ENCODE measurements around the gene LIM2.

The LIM2 gene

DNA sequence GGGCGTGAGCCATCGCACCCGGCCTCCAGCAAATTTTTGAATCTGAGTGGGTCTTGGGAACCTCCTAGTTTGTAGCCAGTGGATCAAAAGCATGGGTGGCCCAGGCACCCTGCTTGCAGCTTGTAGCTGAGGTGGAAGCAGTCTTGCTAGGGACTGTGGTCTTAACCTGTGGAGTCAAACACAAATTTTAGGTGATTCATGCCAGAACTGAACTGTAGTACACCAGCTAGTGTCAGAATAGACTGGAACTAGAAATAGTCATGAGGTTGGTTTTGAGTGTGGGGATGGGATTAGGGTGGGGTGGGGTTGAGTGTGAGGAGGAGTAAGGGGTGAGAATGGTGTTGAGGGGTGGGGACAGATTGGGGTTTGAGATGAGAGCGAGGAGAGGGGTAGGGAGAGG lies 5.8 kb downstream of the LIM2 start:
- Mint-ChIP-seq H3K4me1 (peaks cover under 1 to 2% of the 10 kb centered on the region in 2 donors), H3K27me3 (no peaks in the 10 kb centered on the region), H3K36me3 (peaks cover 2 to 7% of the 10 kb centered on the region in 2 donors), H3K9me3 (peaks cover 6 to 7% of the 10 kb centered on the region in 2 donors), H3K4me3 (no peak overlapping the region), H3K27ac (no peak overlapping the region)
- DNase-seq (no peak), ATAC-seq (replicated peaks) (no peak)

DNA sequence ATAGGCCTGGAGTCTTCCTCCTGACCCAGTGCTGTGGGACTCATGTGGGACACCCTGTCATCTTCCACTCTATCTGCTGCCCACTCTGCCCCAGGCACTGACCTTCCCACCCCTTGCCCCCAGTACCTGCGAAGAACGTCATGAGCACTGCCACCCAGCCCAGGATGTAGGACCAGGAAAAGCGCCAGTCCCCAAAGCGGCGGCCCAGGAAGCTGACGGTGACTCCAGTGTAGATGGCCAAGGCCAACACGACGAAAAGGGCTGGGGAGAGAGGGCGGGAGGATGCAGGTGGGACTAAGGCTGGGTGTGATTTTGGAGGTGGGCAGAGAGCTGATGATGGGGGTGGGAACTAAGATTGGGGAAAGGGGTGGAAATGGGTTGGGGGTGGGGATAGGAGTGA lies 7.4 kb downstream of the LIM2 start:
- ATAC-seq (replicated peaks) (no peak), DNase-seq (no peak)
- Mint-ChIP-seq H3K36me3 (peaks cover 2 to 8% of the 10 kb centered on the region in 2 donors), H3K4me3 (no peak overlapping the region), H3K9me3 (peaks cover 6 to 7% of the 10 kb centered on the region in 2 donors), H3K27ac (no peak overlapping the region), H3K4me1 (peaks cover 8% of the 10 kb centered on the region in 2 donors), H3K27me3 (no peaks in the 10 kb centered on the region)

DNA sequence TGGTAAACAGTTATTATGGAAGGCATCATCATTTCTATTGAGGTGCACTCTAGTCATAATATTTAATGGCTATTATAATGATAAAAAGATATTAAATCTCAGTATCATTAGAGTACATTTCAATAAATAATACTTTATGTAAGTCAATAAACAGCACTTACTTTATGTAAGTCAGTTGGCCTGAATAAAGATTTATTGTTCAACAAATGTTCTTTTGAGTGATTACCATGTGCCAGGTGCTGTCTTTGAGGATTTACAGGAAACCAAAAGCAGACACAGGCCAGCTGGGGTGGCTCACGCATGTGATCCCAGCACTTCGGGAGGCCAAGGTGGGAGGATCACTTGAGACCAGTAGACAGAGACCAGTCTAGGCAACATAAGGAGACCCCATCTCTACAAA lies 10.4 kb downstream of the LIM2 start:
- ATAC-seq (replicated peaks) (no peak), DNase-seq (no peak)
- no peaks in the 10 kb centered on the region for H3K27me3 Mint-ChIP-seq
- no peak overlapping the region for H3K27ac Mint-ChIP-seq
- no peak overlapping the region for H3K4me3 Mint-ChIP-seq
- H3K9me3 Mint-ChIP-seq = peaks cover 6 to 7% of the 10 kb centered on the region in 2 donors
- H3K4me1 Mint-ChIP-seq = peaks cover 22 to 31% of the 10 kb centered on the region in 2 donors
- H3K36me3 Mint-ChIP-seq = peaks cover 2 to 14% of the 10 kb centered on the region in 2 donors

DNA sequence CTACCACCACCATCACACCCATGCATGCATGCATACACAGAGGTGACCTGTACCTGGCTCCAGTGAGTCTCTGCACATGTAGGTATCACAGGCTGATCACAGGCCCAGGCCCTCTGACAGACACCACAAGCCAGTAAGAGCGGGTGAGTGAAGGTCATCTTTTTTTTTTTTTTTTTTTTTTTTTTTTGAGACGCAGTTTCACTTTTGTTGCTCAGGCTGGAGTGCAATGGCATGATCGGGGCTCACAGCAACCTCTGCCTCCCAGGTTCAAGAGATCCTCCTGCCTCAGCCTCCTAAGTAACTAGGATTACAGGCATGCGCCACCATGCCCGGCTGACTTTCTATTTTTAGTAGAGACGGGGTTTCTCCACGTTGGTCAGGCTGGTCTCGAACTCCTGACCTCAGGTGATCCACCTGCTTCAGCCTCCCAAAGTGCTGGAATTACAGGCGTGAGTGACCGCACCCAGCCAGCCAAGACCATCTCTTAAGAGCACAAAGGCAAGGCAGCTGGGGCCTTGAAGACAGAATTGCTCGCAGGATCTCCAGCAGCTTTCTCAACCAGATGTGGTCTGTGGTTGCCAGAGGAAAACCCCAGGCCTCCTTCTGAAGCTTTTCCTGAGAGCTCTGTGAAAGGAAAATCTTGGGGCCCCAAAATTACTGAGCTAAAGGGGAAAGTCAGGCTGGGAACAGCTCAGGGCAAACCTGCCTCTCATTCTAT lies 12.1 kb downstream of the LIM2 start:
- H3K4me3 Mint-ChIP-seq = peak overlapping the region; percentile 1 to 65
- no peaks in the 10 kb centered on the region for H3K27me3 Mint-ChIP-seq
- ATAC-seq (replicated peaks) = peak; percentile 40 to 41
- peaks cover 2 to 13% of the 10 kb centered on the region in 2 donors for H3K36me3 Mint-ChIP-seq
- peak; percentile 28 for DNase-seq
- H3K27ac Mint-ChIP-seq = peak overlapping the region; percentile 72
- peaks cover 5% of the 10 kb centered on the region in 2 donors for H3K9me3 Mint-ChIP-seq
- H3K4me1 Mint-ChIP-seq = peaks cover 36 to 48% of the 10 kb centered on the region in 2 donors

DNA sequence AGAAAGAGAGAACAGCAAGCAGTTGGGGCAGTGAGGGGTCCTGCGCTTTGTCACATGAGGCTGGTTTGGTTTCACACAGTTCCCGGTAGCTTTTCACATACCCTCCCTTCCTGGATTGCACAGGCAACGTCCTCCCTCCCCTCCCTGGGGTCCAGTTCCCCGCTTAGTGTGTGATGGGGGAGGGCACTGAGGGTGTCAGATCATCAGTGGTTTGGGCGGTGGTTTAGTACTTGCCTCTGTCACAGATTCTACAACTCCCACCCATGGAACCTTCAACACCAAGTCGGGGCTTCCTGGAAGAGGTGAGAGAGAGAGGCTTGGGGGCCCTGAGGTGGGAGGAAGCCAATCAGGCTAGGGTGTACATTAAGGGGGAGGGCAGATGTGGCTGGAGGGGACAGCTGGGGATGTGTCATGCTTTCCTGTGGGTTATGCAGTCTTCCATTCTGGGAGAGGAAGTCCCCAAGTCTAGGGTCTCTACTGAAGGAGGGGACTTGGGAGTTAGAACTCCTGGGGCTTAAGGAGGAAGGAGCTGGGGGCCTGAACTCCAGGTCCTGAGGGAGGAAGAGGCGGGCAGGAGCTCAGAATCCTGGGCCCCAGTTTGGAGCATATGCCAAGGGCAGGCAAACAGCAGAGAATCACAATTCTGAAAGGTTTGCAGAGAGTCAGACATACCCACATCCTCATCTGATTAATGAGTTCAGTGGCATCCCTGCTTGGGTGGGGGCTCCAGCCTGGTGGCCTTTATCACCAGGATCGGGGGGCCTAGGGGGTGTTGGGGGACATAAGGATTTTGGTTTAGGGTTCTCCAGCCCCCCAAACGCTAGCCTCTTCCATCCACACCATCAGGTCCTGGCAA lies 14.9 kb downstream of the LIM2 start, which contains the start of gene NKG7:
Gene NKG7, minus strand, starts transcription at position 6 of the 856 bp plus-strand sequence. CDS start 119 bp downstream, outside the sequence.
- Mint-ChIP-seq H3K27me3 (no peaks in the 10 kb centered on the region), H3K36me3 (peaks cover 2 to 13% of the 10 kb centered on the region in 2 donors), H3K4me3 (peak within 1 kb of the TSS; percentile 15 to 37), H3K27ac (peak within 1 kb of the TSS; percentile 82), H3K9me3 (no peaks in the 10 kb centered on the region), H3K4me1 (peaks cover 46 to 63% of the 10 kb centered on the region in 2 donors)
- ATAC-seq (replicated peaks) = peak; percentile 61 to 67
- DNase-seq = peak; percentile 55

DNA sequence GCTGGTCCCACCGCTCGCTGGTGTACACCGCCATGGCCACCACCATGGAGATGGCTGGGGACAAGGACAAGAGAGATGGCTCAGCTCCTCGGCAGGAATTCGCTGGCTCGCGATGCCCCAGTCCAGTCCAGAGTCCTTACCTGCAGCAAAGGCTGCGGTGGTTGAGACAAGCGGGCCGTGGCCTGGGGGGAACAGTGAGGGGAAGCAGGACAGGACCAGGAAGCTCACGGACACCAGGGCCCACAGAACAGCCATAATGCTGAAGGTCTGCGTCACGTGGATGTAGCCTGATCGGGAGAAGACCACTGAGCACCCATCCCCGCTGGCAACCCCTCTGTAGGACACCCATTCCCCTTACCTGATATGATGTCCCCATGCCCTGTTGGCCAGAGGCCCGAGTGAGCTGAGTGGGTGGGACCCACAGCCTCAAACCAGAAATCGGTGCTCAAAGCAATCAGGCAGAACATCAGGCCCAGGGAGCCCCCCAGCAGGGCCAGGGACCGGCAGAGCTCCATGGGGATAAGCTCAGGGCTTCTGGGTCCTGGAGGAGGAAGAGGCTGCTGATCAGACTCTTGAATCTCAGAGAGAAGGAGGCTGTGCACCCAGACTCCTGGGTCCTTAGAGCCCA lies 15.6 kb downstream of the LIM2 start:
- peaks cover 46 to 63% of the 10 kb centered on the region in 2 donors for H3K4me1 Mint-ChIP-seq
- H3K36me3 Mint-ChIP-seq = peaks cover 2 to 13% of the 10 kb centered on the region in 2 donors
- H3K9me3 Mint-ChIP-seq = no peaks in the 10 kb centered on the region
- DNase-seq = no peak
- H3K4me3 Mint-ChIP-seq = peak overlapping the region; percentile 7 to 37
- H3K27ac Mint-ChIP-seq = peak overlapping the region; percentile 82
- ATAC-seq (replicated peaks) = no peak
- no peaks in the 10 kb centered on the region for H3K27me3 Mint-ChIP-seq

DNA sequence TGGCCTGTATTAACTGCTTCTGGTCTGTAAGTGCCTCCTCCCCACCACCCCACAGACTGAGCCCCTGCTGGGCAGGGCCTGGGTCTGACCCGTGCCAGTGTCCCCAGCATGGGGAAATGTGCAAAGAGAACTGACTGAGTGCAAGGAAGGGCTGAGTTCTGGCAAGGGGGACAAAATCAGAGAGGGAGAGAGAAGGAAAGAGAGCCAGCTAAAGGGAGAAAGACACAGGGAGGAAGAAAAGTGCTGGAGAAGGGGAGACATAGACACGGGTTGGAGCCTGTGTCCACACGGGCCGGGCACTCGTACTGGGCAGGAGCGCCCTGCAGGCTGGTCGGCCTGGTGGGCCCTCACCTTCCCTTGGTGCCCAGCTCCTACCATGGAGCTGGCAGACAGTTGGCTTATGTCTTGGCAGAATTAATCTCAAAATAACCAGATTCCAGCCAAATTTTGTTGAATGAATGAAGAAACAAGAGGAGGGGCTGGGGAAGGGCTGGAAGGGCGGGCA lies 16.5 kb downstream of the LIM2 start:
- Mint-ChIP-seq H3K27ac (peak overlapping the region; percentile 63), H3K4me3 (peak overlapping the region; percentile 7 to 37), H3K36me3 (peaks cover 6 to 19% of the 10 kb centered on the region in 2 donors), H3K27me3 (no peaks in the 10 kb centered on the region), H3K9me3 (no peaks in the 10 kb centered on the region), H3K4me1 (peaks cover 43 to 71% of the 10 kb centered on the region in 2 donors)
- ATAC-seq (replicated peaks) = no peak
- DNase-seq = no peak

DNA sequence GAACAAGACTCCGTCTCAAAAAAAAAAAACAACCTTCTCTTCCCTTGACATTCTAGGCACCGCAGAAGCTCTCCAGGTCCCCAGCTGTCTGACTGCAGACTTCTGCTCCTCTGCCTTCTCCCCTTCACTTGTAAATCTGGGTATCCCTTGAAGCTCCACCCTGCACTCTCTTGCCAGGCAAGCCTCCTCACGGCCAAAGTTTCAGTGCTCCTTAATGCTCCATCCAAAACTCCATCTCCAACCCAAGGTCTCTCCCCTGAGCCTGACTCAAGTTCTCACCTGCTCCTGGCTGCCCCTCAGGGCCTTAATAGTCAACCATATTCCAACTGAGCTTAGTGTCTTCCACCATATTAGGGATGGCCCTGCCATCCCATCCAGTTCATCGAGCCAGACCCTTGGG lies 17.5 kb downstream of the LIM2 start:
- Mint-ChIP-seq H3K27ac (peak overlapping the region; percentile 78), H3K4me1 (peaks cover 45 to 69% of the 10 kb centered on the region in 2 donors), H3K27me3 (no peaks in the 10 kb centered on the region), H3K4me3 (peak overlapping the region in 1 of 2 donors; percentile 18), H3K36me3 (peaks cover 6 to 17% of the 10 kb centered on the region in 2 donors), H3K9me3 (no peaks in the 10 kb centered on the region)
- DNase-seq = no peak
- ATAC-seq (replicated peaks) = no peak

DNA sequence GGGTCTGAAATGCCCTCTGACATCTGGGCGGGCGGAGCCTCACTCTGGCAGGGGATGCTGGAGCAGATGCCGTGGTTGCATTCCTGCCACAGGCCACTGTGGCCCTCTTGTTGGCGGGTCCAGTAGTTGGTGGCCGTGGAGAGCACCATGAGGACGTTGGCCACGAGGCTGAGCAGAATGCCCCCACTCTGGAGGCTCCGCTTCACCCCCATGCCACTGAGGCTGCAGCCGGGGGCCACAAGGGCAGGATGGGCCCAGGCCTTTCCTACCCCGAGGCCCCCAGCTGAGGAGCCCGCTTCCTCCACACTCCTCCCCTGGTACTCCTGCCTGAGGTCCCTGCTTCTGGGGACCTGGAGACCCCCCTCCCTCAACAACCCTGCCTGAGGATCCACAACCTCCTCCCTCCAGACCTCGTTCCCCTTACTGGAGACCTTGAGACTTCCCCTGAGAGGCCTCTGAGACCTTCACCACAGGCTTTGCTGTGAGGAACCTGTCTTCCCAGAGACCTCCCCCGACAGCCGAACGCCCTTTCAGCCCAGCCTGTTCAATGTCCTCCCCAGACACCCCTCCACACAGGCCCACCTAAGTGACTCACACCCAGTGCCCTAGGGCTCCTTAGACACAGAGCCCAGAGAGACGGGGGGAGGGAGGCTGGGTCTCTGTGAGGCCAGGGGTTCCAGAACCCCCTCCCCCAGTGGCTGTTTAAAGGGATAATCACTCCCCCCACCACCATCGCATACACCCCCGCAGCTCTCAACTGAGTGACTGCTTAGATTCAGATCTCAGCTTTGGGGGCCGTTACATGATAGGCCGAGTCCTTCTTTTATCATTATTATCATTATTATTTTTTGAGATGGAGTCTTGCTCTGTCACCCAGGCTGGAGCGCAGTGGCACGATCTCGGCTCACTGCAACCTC lies 19.1 kb downstream of the LIM2 start, which contains the start of gene CLDND2:
Gene CLDND2, minus strand, starts transcription at position 638 of the 917 bp plus-strand sequence. Its CDS starts 426 bp downstream, at position 212.
- H3K4me3 Mint-ChIP-seq = peak within 1 kb of the TSS; percentile 95 to 96
- H3K4me1 Mint-ChIP-seq = peaks cover 49 to 72% of the 10 kb centered on the region in 2 donors
- peaks cover 10 to 17% of the 10 kb centered on the region in 2 donors for H3K36me3 Mint-ChIP-seq
- H3K27me3 Mint-ChIP-seq = no peaks in the 10 kb centered on the region
- ATAC-seq (replicated peaks) (no peak), DNase-seq (no peak)
- peak within 1 kb of the TSS; percentile 97 for H3K27ac Mint-ChIP-seq
- H3K9me3 Mint-ChIP-seq = no peaks in the 10 kb centered on the region

DNA sequence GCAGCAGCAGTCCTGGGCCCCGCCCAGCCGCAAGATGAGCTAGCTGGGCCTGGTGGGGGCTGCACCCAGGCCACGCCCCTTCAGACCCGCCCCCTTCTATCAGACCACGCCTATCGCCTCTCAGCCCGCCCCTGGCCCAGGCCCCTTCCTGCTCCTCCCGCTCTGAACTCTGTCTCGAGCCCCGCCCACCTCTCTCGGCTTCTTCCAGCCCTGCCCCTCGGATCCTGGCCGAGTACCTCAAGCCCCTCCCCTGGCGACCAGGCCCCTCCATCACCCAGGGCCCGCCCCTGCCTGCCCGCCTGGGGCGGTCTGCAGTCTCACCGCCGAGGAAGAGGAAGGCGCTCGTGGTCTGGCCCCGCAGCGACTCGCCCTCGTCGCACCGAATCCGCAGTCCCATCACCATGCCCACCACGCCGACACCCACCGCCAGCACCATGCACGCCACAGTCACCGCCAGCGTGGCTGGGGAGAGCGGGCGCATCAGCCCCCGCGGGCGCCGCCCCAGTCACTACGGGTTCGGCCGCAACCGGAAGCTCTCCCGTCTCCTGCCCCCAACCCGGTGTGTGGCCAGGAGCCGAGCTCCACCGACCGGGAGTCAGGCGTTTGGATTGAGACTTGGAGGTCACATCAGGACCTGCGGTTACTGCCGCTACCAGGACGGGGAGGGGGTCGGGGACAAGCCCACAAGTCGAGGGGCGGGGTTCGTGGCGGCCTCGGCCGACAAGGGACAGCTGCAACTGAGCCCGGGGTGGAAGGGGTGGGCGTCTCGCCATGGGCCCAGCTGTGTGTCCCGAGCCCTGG lies 20.0 kb downstream of the LIM2 start:
- H3K4me3 Mint-ChIP-seq = peak overlapping the region; percentile 95 to 96
- H3K9me3 Mint-ChIP-seq = no peaks in the 10 kb centered on the region
- peak overlapping the region; percentile 97 for H3K27ac Mint-ChIP-seq
- H3K4me1 Mint-ChIP-seq = peaks cover 52 to 72% of the 10 kb centered on the region in 2 donors
- H3K27me3 Mint-ChIP-seq = no peaks in the 10 kb centered on the region
- peak; percentile 99 for DNase-seq
- peaks cover 10 to 18% of the 10 kb centered on the region in 2 donors for H3K36me3 Mint-ChIP-seq
- peak; percentile 80 to 86 for ATAC-seq (replicated peaks)

DNA sequence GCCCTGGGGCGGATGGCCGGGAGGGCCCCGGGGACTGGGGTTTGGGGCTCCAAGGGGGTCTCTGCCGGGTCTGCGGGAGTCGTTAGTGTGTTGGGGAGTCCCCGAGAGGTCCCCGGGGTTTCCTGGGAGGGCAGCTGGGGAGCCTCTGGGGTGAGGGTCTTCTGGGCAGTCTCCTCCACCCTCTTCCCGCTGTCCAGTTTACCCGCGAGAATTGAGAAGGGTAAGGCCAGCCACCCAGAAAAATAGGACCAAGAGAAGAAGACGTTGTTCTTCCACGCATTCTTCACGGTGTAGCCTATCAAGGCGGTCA lies 20.6 kb downstream of the LIM2 start:
- Mint-ChIP-seq H3K27ac (peak overlapping the region; percentile 97), H3K4me1 (peaks cover 49 to 72% of the 10 kb centered on the region in 2 donors), H3K36me3 (peaks cover 10 to 19% of the 10 kb centered on the region in 2 donors), H3K4me3 (peak overlapping the region; percentile 95 to 96), H3K9me3 (no peaks in the 10 kb centered on the region), H3K27me3 (no peaks in the 10 kb centered on the region)
- no peak for DNase-seq
- ATAC-seq (replicated peaks) = no peak

DNA sequence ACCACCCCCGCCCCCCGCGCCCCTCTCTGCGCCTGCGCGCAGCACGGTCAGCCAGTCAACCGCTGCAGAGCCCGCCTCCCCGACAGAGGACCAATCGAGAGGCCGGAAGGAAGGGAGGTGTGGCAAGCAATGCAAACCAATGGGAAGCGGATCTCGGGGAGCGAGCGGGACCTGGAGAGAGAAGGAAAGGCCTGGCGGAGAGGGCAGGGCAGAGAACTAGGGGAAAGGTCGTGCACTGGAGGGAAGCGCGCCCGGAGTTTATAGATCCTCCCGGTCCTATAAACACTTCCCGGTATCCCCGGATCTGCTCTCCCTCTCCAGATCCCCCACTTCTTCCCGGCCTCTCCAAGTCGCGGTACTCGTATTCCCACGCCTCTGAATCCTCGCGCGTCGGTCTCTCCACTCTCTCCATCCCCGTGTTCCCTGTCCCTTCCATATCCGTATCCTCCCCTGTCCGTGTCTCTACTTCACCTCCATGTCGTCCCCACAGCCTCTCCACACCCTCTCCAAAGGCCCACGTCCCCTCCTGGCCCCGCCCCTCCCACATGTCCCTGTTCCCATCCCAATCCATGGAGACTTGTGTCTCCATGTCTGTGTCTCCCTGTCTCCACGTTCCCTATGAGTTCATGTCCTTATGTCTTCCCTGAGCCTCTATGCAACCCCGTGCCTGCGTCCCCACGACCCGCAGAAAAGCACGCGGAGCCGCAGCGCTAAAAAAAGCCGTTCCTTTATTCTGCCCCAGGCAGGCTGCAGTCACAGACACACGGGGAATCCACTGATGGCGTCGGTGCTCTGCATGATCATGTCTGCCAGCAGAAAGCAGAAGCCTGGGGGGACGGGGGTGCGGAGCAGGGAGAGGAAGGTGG lies 21.2 kb downstream of the LIM2 start:
- H3K36me3 Mint-ChIP-seq = peaks cover 10 to 19% of the 10 kb centered on the region in 2 donors
- no peaks in the 10 kb centered on the region for H3K27me3 Mint-ChIP-seq
- peak overlapping the region; percentile 95 to 96 for H3K4me3 Mint-ChIP-seq
- H3K4me1 Mint-ChIP-seq = peaks cover 45 to 72% of the 10 kb centered on the region in 2 donors
- no peaks in the 10 kb centered on the region for H3K9me3 Mint-ChIP-seq
- ATAC-seq (replicated peaks) (peak; percentile 57 to 62), DNase-seq (peak; percentile 93)
- peak overlapping the region; percentile 97 for H3K27ac Mint-ChIP-seq

All from stimulated activated naive B cell treated with anti-CD40 and anti-IgM and Interleukin-4, amounts not matched to agents 10 μg/mL and 1 μg/mL and 100 μg/mL, for 72 hours (primary cell).